IPS DF 4.7 (cell line): Measurements from ENCODE around the gene SCGB1D4.
"Not testable (repeated sequence)": the region's sequence is repeated elsewhere in the genome, so short reads cannot be mapped to it uniquely, and the experiment has no call there.

Experiments used
- DNase-seq: peaks from one replicate; pipeline ENCODE4 v3.0.0-alpha.2; 2013; ENCODE audit warnings: low spot score; ENCODE audit errors: extremely low read depth

Gene SCGB1D4

GRCh38 chr11:62298975-62299374 lies at the start of gene SCGB1D4:
SCGB1D4 (minus strand) TSS chr11:62299075; CDS start chr11:62299010, 65 bp downstream.
- no peak for DNase-seq

GRCh38 chr11:62345861-62346260 lies 47.0 kb upstream of the SCGB1D4 start:
- DNase-seq: no peak

- no peak for DNase-seq
These were observed 45.3 kb upstream of the SCGB1D4 start for GRCh38 chr11:62344210-62344609.

- DNase-seq: not testable (repeated sequence)
These were observed 44.8 kb upstream of the SCGB1D4 start for GRCh38 chr11:62343646-62344190.

GRCh38 chr11:62341588-62341987 lies 42.7 kb upstream of the SCGB1D4 start:
- no peak for DNase-seq

DNA sequence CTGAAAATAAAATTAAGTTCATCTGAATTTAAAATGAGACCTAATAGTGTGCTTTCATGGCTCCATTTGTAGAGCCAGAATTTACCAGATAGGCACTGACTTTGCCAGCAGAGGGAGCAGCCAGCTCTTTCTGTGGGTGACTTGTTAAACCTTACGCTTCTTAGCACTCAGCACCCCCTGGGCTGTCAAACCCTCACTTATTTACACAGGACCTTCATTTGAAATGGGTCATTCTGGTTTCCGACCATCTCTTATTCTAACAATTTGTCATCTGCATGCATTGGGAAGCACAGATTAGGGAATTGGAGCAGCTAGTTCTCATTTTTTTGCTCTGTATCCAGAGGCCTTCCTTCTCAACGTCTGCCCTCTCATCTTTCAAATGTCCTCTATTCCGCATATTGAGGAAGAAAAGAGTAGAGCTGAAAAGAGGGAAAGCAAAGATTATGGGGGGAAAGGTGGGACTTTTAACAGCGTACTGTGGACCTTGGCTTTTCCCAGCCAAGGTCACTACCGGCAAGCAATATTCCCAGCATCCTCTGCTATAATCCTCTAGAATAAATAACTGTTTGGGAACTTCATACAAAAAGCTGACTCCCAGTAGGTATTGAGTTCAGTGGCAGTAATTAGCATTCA lies 41.5 kb upstream of the SCGB1D4 start:
- no peak for DNase-seq

DNA sequence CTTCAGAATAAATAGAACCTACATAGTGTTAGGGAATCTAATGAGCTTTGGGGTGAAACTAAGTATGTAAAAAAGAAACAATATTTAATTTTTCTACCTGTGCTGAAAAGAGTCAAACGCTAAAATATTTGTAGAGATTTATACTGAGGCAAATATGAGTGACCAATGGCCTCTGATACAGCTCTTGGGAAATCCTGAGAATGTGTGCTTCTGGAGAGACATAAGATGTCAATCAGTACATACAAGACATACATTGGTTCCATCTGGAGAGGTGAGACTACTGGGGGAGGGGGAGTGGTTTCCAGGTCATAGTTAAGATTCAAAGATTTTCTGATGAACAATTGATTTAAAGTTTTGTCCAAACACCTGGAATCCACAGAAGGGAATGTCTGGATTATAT lies 39.3 kb upstream of the SCGB1D4 start:
- DNase-seq: no peak

- DNase-seq: no peak
These were observed 38.7 kb upstream of the SCGB1D4 start, which contains the start of gene ASRGL1 for GRCh38 chr11:62337303-62338181. ASRGL1 (plus strand) TSS chr11:62337448; CDS start chr11:62337978, 530 bp downstream.

DNA sequence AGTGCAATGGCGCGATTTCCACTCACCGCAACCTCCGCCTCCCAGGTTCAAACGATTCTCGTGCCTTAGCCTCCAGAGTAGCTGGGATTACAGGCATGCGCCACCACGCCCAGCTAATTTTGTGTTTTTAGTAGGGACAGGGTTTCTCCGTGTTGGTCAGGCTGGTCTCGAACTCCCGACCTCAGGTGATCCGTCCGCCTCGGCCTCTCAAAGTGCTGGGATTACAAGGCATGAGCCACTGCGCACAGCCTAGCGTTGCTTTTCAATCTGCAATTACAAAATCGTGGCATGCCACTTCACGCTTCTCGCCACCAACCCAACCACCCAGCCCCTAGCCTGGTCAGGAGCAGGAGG lies 38.1 kb upstream of the SCGB1D4 start:
- not testable (repeated sequence) for DNase-seq

DNA sequence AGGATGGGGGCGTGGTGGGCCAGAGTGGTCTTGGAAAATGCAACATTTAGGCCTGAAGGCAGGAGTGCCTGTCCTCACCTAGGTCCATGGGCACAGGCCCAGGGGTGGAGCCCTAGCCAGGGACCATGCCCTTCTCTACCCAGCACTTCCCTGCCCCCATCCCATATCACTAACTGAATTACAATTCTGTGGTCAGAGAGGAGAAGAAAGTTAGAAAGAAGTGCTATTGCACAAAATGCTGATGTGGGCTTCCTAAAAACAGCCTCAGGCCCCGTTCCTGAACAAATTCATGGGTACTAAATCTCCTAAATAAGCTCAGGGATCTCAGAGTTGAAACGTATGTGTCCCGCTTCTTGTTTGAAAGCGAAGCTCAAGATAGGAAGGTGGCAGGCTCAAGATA lies 34.9 kb upstream of the SCGB1D4 start:
- no peak for DNase-seq

DNA sequence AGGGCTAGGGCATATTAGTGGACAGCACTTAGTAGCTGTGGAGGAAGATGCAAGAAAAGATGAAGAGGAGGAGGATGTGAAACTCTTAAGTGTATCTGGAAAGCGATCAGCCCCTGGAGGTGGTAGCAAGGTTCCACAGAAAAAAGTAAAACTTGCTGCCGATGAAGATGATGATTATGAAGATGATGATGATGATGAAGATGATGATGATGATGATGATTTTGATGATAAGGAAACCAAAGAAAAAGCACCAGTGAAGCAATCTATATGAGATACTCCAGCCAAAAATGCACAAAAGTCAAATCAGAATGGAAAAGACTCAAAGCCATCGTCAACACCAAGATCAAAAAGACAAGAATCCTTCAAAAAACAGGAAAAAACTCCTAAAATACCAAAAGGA lies 32.4 kb upstream of the SCGB1D4 start:
- not testable (repeated sequence) for DNase-seq

DNA sequence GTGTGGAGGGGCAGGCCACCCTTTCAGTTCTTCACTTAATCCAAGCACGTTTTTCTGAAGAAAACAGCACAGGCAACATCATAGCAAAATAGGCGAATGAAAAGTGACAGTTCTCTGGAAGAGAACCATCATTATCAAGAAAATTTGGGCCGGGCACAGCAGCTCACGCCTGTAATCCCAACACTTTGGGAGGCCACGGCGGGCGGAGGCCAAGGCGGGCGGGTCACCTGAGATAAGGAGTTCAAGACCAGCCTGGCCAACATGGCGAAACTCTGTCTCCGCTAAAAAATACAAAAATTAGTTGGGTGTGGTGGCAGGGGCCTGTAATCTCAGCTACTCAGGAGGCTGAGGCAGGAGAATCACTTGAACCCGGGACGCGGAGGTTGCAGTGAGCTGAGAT lies 28.7 kb upstream of the SCGB1D4 start:
- DNase-seq: not testable (repeated sequence)

- not testable (repeated sequence) for DNase-seq
These were observed 27.8 kb upstream of the SCGB1D4 start for GRCh38 chr11:62326719-62327118.

DNA sequence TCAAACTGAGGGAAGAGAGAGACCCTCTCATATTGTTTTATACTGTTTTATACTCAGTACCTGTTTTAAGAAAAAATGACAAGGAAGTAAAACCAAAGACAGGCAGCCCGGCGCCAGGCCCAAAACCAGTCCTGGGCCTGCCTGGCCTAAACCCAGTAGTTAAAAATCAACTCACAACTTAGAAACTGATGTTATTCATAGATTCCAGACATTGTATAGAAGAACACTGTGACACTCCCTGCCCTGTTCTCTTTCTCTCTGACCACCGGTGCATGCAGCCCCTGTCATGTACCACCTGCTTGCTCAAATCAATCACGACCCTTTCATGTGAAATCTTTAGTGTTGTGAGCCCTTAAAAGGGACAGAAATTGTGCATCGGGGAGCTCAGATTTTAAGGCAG lies 26.9 kb upstream of the SCGB1D4 start:
- DNase-seq: not testable (repeated sequence)

DNA sequence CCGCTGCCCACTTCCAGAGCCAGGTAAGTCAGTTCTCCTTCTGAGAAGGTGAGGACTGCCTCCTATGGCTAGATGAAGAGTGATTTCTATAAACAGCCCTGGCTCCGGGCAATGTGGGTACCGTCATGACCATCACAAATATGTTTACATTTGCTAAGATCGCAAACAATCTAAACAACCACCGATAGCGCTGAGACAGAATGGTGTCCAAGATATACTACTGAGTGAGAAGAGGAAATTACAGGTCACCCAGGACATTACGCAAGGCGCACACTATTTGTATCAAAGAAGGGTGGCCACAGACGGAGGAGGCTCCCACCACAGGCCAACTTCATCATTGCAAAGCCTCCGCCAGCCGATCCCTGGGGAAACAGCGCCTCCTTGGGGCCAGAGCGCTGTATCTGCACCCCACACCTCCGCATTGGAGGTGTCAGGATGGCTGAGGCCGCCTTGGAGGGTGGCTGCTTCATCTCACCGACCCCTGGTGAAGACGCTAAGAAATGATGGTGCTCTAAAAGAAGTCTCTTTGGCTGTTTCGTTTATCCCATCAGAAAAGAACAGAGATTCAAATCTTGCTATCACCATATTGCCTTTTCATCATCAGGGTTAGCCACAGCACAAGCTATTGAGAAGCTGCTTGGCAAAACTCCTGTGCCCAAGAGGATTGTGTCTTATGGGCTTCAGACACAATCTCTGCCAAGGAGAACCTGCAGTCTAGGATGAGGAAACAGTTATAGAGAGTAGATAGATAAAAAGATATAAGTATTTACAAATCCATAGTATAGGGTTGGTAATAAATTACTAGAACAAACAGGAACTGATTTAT lies 26.1 kb upstream of the SCGB1D4 start:
- no peak for DNase-seq

GRCh38 chr11:62322524-62322923 lies 23.6 kb upstream of the SCGB1D4 start:
- no peak for DNase-seq

DNA sequence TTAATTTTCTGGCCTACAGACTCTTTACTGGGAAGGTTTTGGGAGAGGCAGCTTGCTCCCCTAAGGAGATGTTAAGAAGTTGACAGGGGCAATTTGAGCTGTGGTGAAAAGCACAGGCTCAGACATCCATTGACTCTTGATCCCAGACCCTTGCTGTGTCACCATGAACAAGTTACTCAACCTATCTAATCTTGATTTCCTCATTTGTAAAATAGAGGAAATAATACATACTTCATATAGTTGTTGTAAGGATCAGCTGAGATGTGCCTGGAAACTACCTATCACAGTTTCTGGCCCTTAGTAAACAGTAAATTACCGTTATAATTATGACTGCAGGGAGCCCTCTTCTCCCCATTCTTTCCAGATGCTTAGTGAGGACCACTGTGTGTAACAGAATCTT lies 16.6 kb upstream of the SCGB1D4 start:
- no peak for DNase-seq

DNA sequence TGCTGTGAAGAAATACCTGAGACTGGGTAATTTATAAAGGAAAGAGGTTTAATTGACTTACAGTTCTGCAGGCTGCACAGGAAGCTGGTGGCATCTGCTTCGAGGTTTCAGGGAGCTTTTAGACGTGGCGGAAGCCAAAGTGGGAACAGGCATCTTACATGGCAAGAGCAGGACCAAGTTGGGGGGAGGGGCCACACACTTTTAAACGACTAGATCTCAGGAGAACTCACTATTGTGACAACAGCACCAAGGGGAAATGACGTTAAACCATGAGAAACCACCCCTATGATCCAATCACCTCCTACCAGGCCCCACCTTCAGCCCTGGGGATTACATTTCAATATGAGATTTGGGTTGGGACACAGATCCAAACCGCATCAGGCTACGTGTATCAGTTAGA lies 11.1 kb upstream of the SCGB1D4 start:
- no peak for DNase-seq

DNA sequence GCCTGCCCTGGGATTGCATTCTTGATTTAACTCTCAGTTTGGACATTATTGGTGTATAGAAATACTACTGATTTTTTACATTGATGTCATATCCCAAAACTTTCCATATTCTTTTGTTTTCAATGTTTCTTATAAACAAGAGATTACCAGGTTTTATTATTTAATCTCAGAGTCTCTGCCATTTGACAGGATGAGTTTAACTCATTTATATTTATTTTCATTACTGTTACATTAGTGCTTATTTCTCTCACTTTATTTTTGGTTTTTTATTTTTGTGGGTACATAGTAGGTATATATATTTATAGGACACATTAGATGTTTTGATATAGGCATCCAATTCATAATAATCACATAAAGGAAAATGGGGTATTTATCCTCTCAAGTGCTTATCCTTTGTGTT lies 9.1 kb upstream of the SCGB1D4 start:
- no peak for DNase-seq

DNA sequence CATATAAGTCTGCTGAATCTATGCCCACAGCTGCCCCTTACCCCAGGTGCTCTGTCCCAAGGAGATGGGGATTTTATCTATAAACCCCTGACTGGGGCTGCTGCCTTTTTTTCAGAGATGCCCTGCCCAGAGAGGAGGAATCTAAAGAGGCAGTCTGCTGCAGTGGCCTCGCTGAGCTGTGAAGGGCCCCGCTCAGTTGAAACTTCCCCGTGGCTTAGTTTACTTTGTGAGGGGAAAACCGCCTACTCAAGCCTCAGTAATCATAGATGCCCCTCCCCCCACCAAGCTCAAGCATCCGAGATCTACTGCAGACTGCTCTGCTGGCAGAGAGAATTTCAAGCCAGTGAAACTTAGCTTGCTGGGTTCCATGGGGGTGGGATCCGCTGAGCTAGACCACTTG lies 7.4 kb upstream of the SCGB1D4 start:
- DNase-seq: no peak

DNA sequence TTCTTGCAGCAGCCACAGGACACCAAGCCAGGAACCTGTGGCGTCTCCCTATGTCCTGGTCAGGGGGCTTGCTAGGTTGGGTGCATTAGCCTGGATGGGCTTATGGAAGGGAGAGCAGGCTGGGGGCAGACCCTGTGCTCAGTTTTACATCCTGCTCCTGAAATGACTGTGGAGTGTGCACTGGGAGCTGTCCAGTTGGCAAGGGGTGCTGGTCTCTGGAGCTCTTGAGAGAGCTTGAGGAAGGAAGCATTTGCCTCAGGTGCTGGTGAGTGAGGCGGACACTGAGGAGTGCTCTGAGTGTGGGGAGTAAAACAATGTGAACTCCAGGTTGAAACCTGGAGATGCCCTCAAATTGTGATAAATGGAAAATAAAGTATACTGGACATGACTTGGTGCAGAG lies 3.4 kb downstream of the SCGB1D4 start:
- no peak for DNase-seq

- no peak for DNase-seq
These were observed 18.4 kb downstream of the SCGB1D4 start for GRCh38 chr11:62280452-62280851.
